ENCODE results near the gene ARPC2.
"Not testable (repeated sequence)": the region's sequence is repeated elsewhere in the genome, so short reads cannot be mapped to it uniquely, and the experiment has no call there.

Gene ARPC2

GRCh38 chr2:218216674-218217359 is at the start of gene ARPC2:
Gene ARPC2, plus strand, starts transcription at chr2:218217189. Its CDS starts 282 bp downstream, at chr2:218217471.
- peak; percentile 96 for DNase-seq

- no peak for DNase-seq
Measured at GRCh38 chr2:218168016-218168415, 49.0 kb upstream of the ARPC2 start.

- DNase-seq, result peak; percentile 82
Measured at GRCh38 chr2:218168635-218169462, 48.1 kb upstream of the ARPC2 start.

GRCh38 chr2:218169757-218170546 is 47.0 kb upstream of the ARPC2 start:
- no peak for DNase-seq

- DNase-seq, result not testable (repeated sequence)
Measured at GRCh38 chr2:218171744-218172143, 45.2 kb upstream of the ARPC2 start.

- no peak for DNase-seq
Measured at GRCh38 chr2:218172845-218173244, 44.1 kb upstream of the ARPC2 start.

- no peak for DNase-seq
Measured at GRCh38 chr2:218179782-218180181, 37.2 kb upstream of the ARPC2 start.

- no peak for DNase-seq
Measured at GRCh38 chr2:218180467-218181114, 36.4 kb upstream of the ARPC2 start.

- no peak for DNase-seq
Measured at GRCh38 chr2:218184331-218184730, 32.7 kb upstream of the ARPC2 start.

- peak; percentile 80 for DNase-seq
Measured at GRCh38 chr2:218186355-218186766, 30.6 kb upstream of the ARPC2 start.

- no peak for DNase-seq
Measured at GRCh38 chr2:218186876-218187275, 30.1 kb upstream of the ARPC2 start.

- DNase-seq, result no peak
Measured at GRCh38 chr2:218187296-218188015, 29.5 kb upstream of the ARPC2 start.

GRCh38 chr2:218188528-218188927 is 28.5 kb upstream of the ARPC2 start:
- DNase-seq, result no peak

- no peak for DNase-seq
Measured at GRCh38 chr2:218192902-218193430, 24.0 kb upstream of the ARPC2 start.

GRCh38 chr2:218193701-218194100 is 23.3 kb upstream of the ARPC2 start:
- no peak for DNase-seq

- peak; percentile 21 for DNase-seq
Measured at GRCh38 chr2:218194880-218195279, 22.1 kb upstream of the ARPC2 start.

GRCh38 chr2:218196974-218197373 is 20.0 kb upstream of the ARPC2 start:
- DNase-seq, result no peak

GRCh38 chr2:218202266-218202665 is 14.7 kb upstream of the ARPC2 start:
- DNase-seq, result no peak

- DNase-seq, result no peak
Measured at GRCh38 chr2:218209078-218209477, 7.9 kb upstream of the ARPC2 start.

GRCh38 chr2:218214116-218214515 is 2.9 kb upstream of the ARPC2 start:
- DNase-seq, result no peak

GRCh38 chr2:218216336-218216673 is 684 bp upstream of the ARPC2 start:
- peak; percentile 49 for DNase-seq
